H9 (cell line): ENCODE data around the gene SLC27A1. TPM values are rescaled to one million over a fixed set of nuclear protein-coding genes. Genes with fewer than 3 reads are reported as not detected.

ENCODE experiments used
- DNase-seq: peaks from one replicate; pipeline ENCODE4 v3.0.0-alpha.2; 2017
- H2AFZ ChIP-seq: one replicate; pipeline ENCODE4 v1.6.1; 2013; ENCODE audit warnings: mild to moderate bottlenecking, low read length, control low read depth, moderate library complexity
- H2AK5ac ChIP-seq: 2 replicates; pipeline ENCODE4 v1.6.1; 2013; ENCODE audit warnings: low read length, control low read depth, mixed read lengths; ENCODE audit not compliant: insufficient read length
- H2BK120ac ChIP-seq: one replicate; pipeline ENCODE4 v1.6.1; 2013; ENCODE audit warnings: low read depth, mild to moderate bottlenecking, low read length, control low read depth, inconsistent platforms; ENCODE audit not compliant: poor library complexity, severe bottlenecking
- H2BK12ac ChIP-seq: 2 replicates; pipeline ENCODE4 v1.6.1; 2013; ENCODE audit warnings: low read length, control low read depth, mixed read lengths, low read depth; ENCODE audit not compliant: insufficient read length
- H2BK15ac ChIP-seq: 2 replicates; pipeline ENCODE4 v1.6.1; 2013; ENCODE audit warnings: low read depth, low read length, control low read depth
- H2BK20ac ChIP-seq: one replicate; pipeline ENCODE4 v1.6.1; 2013; ENCODE audit warnings: low read depth, mild to moderate bottlenecking, low read length, control low read depth, inconsistent platforms; ENCODE audit not compliant: poor library complexity, severe bottlenecking
- H2BK5ac ChIP-seq: 2 replicates; pipeline ENCODE4 v1.6.1; 2013; ENCODE audit warnings: low read length, control low read depth, mixed read lengths; ENCODE audit not compliant: insufficient read length
- H3K14ac ChIP-seq: 2 replicates; pipeline ENCODE4 v1.6.1; 2013; ENCODE audit warnings: low read length, control low read depth; ENCODE audit not compliant: insufficient read depth
- H3K18ac ChIP-seq: 2 replicates; pipeline ENCODE4 v1.6.1; 2013; ENCODE audit warnings: low read depth, mild to moderate bottlenecking, mixed read lengths, low read length, control low read depth; ENCODE audit not compliant: insufficient read length
- H3K23ac ChIP-seq: 2 replicates; pipeline ENCODE4 v1.6.1; 2013; ENCODE audit warnings: low read length, control low read depth, mixed read lengths, low read depth; ENCODE audit not compliant: insufficient read length
- H3K23me2 ChIP-seq: 2 replicates; pipeline ENCODE4 v1.6.1; 2013; ENCODE audit warnings: low read depth, mild to moderate bottlenecking, mixed read lengths, low read length, control low read depth; ENCODE audit not compliant: insufficient read length, poor library complexity, severe bottlenecking
- H3K27ac ChIP-seq: 2 replicates; pipeline ENCODE4 v1.5.1; 2013; ENCODE audit warnings: low read length, control low read depth, mixed read lengths, low read depth; ENCODE audit not compliant: insufficient read length
- H3K27me3 ChIP-seq: 2 replicates; pipeline ENCODE4 v1.6.1; 2013; ENCODE audit warnings: low read length, control low read depth, inconsistent platforms; ENCODE audit not compliant: insufficient read depth
- H3K4ac ChIP-seq: 2 replicates; pipeline ENCODE4 v1.6.1; 2013; ENCODE audit warnings: low read depth, mild to moderate bottlenecking, control low read depth, inconsistent platforms, low read length, moderate library complexity
- H3K4me1 ChIP-seq: 2 replicates; pipeline ENCODE4 v1.6.1; 2013; ENCODE audit warnings: low read length, control low read depth, inconsistent platforms; ENCODE audit not compliant: insufficient read depth
- H3K4me2 ChIP-seq: 2 replicates; pipeline ENCODE4 v1.6.1; 2013; ENCODE audit warnings: low read length, control low read depth, mixed read lengths; ENCODE audit not compliant: insufficient read length, insufficient read depth
- H3K56ac ChIP-seq: 2 replicates; pipeline ENCODE4 v1.6.1; 2013; ENCODE audit warnings: low read depth, mild to moderate bottlenecking, mixed read lengths, low read length, control low read depth; ENCODE audit not compliant: insufficient read length
- H3K79me1 ChIP-seq: 2 replicates; pipeline ENCODE4 v1.6.1; 2013; ENCODE audit warnings: low read depth, mild to moderate bottlenecking, moderate library complexity, low read length, control low read depth, inconsistent platforms; ENCODE audit not compliant: insufficient read depth, poor library complexity, severe bottlenecking
- H3K79me2 ChIP-seq: 2 replicates; pipeline ENCODE4 v1.6.1; 2013; ENCODE audit warnings: low read length, control low read depth, inconsistent platforms; ENCODE audit not compliant: insufficient read depth
- H3K9ac ChIP-seq: 2 replicates; pipeline ENCODE4 v1.6.1; 2013; ENCODE audit warnings: low read length, control low read depth, mixed read lengths; ENCODE audit not compliant: insufficient read length; ENCODE audit errors: extremely low read depth
- H3K9me3 ChIP-seq: one replicate; pipeline ENCODE4 v1.6.1; 2013; ENCODE audit warnings: low read depth, low read length, inconsistent platforms; ENCODE audit not compliant: control insufficient read depth
- H3T11ph ChIP-seq: one replicate; pipeline ENCODE4 v1.6.1; 2013; ENCODE audit warnings: mild to moderate bottlenecking, low read length, control low read depth, inconsistent platforms
- H4K20me1 ChIP-seq: one replicate; pipeline ENCODE4 v1.6.1; 2013; ENCODE audit not compliant: control insufficient read depth, insufficient read length, insufficient read depth
- H4K5ac ChIP-seq: 2 replicates; pipeline ENCODE4 v1.6.1; 2013; ENCODE audit warnings: low read depth, mild to moderate bottlenecking, mixed read lengths, low read length, control low read depth; ENCODE audit not compliant: insufficient read length
- H4K8ac ChIP-seq: replicated peaks from 2 replicates; pipeline ENCODE4 v1.6.1; 2013; ENCODE audit warnings: low read length, control low read depth, mixed read lengths, low read depth; ENCODE audit not compliant: insufficient read length
- H4K91ac ChIP-seq: 2 replicates; pipeline ENCODE4 v1.6.1; 2013; ENCODE audit warnings: low read depth, mild to moderate bottlenecking, moderate library complexity, mixed read lengths, low read length, control low read depth; ENCODE audit not compliant: insufficient read length
- H3K27ac Mint-ChIP-seq, 3 experiments: 2 replicates in 2 of 3; 3 replicates in 1 of 3; pipeline ENCODE4 v1.8.0; 2020 to 2021; ENCODE audit warnings: mixed read lengths in 3 of 3, mild to moderate bottlenecking in 1 of 3, moderate library complexity in 1 of 3
- H3K27me3 Mint-ChIP-seq: 2 replicates; pipeline ENCODE4 v1.8.0; 2021; ENCODE audit warnings: low read depth, mild to moderate bottlenecking, moderate library complexity, mixed read lengths
- H3K36me3 Mint-ChIP-seq, 3 experiments: 2 replicates in 2 of 3; 3 replicates in 1 of 3; pipeline ENCODE4 v1.8.0; 2020 to 2021; ENCODE audit warnings: low read depth in 3 of 3, mixed read lengths in 3 of 3; ENCODE audit not compliant: insufficient read depth in 1 of 3
- H3K4me1 Mint-ChIP-seq, 2 experiments: 2 replicates each; pipeline ENCODE4 v1.8.0; 2020; ENCODE audit warnings: mixed read lengths in 2 of 2
- H3K4me3 Mint-ChIP-seq, 2 experiments: 2 replicates in 1 of 2; 3 replicates in 1 of 2; pipeline ENCODE4 v1.8.0; 2020 to 2021; ENCODE audit warnings: mild to moderate bottlenecking in 2 of 2, mixed read lengths in 2 of 2, moderate library complexity in 1 of 2
- H3K9me3 Mint-ChIP-seq, 2 experiments: 2 replicates in 1 of 2; 3 replicates in 1 of 2; pipeline ENCODE4 v1.8.0; 2020; ENCODE audit warnings: mild to moderate bottlenecking in 2 of 2, mixed read lengths in 2 of 2, moderate library complexity in 1 of 2
- WGBS: extraction: QIAGEN DNeasy Blood & Tissue Kit; methylation state at CpG from one replicate; pipeline ENCODE4 v1.1.7; 2013; ENCODE audit warnings: missing lambda C conversion rate, low lambda C conversion rate, mixed read lengths; ENCODE audit not compliant: insufficient read length; ENCODE audit errors: extremely low coverage; 5-methylcytosine and 5-hydroxymethylcytosine counted together
- total RNA-seq: library from RNA; stranded (reverse); gene quantifications from 2 replicates; pipeline ENCODE4 v1.2.1, GENCODE V29; 2021
- TF ChIP-seq, protein P1 (sequence below): fragments of 200-600 bp; sonication (generic); conservative IDR thresholded peaks from 3 replicates; pipeline ENCODE4 v1.8.0; 2021; ENCODE audit warnings: antibody characterized with exemption, mild to moderate bottlenecking

Gene SLC27A1
- total RNA-seq, 1 experiment from 2014 or later, result 6.4 TPM

- H2BK12ac ChIP-seq, result no peak overlapping the region
- H3K27me3 Mint-ChIP-seq, result peaks cover 29% of the 10 kb centered on the region
- no peak overlapping the region for H2AFZ ChIP-seq
These were observed 72.7 kb downstream of the SLC27A1 start for GRCh38 chr19:17542793-17543582.

More at GRCh38 chr19:17542793-17543582, 72.7 kb downstream of the SLC27A1 start:
- no peak overlapping the region for H2BK5ac ChIP-seq
- no peak overlapping the region for H4K91ac ChIP-seq
- TF ChIP-seq, protein P1, sequence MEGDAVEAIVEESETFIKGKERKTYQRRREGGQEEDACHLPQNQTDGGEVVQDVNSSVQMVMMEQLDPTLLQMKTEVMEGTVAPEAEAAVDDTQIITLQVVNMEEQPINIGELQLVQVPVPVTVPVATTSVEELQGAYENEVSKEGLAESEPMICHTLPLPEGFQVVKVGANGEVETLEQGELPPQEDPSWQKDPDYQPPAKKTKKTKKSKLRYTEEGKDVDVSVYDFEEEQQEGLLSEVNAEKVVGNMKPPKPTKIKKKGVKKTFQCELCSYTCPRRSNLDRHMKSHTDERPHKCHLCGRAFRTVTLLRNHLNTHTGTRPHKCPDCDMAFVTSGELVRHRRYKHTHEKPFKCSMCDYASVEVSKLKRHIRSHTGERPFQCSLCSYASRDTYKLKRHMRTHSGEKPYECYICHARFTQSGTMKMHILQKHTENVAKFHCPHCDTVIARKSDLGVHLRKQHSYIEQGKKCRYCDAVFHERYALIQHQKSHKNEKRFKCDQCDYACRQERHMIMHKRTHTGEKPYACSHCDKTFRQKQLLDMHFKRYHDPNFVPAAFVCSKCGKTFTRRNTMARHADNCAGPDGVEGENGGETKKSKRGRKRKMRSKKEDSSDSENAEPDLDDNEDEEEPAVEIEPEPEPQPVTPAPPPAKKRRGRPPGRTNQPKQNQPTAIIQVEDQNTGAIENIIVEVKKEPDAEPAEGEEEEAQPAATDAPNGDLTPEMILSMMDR, result no peak
- no peak overlapping the region for H3T11ph ChIP-seq
- WGBS, result no CpG with 5 or more reads among the region's 14 CpGs
- H3K9ac ChIP-seq, result no peak overlapping the region
- no peak overlapping the region for H3K4ac ChIP-seq
- no peaks in the 10 kb centered on the region for H4K20me1 ChIP-seq
- H3K27me3 ChIP-seq, result no peaks in the 10 kb centered on the region; the same call in 1 of the 2 replicates
- H2BK120ac ChIP-seq, result no peak overlapping the region
- Mint-ChIP-seq H3K36me3 (no peaks in the 10 kb centered on the region; a peak in 1 of 7 replicates), H3K9me3 (peaks cover 0 to 3% of the 10 kb centered on the region in 2 experiments; a peak in 3 of 5 replicates), H3K4me1 (peaks cover 9 to 13% of the 10 kb centered on the region in 2 experiments), H3K4me3 (no peak overlapping the region; a peak in 1 of 5 replicates), H3K27ac (no peak overlapping the region)
- no peaks in the 10 kb centered on the region for H3K79me2 ChIP-seq
- no peak for DNase-seq
- H3K18ac ChIP-seq, result no peak overlapping the region
- H3K14ac ChIP-seq, result no peak overlapping the region
- H3K4me2 ChIP-seq, result no peak overlapping the region
- H2BK15ac ChIP-seq, result no peak overlapping the region
- no peaks in the 10 kb centered on the region for H3K9me3 ChIP-seq
- H3K23me2 ChIP-seq, result peaks cover 7% of the 10 kb centered on the region
- H4K5ac ChIP-seq, result no peak overlapping the region
- no peak overlapping the region for H3K56ac ChIP-seq
- no peaks in the 10 kb centered on the region for H3K4me1 ChIP-seq
- no peak overlapping the region for H2AK5ac ChIP-seq
- H4K8ac ChIP-seq, result no peak overlapping the region
- H3K27ac ChIP-seq, result no peak overlapping the region
- H3K79me1 ChIP-seq, result no peaks in the 10 kb centered on the region
- no peak overlapping the region for H3K23ac ChIP-seq
- no peak overlapping the region for H2BK20ac ChIP-seq
